HS-5 (cell line): ENCODE measurements around the gene SH3BP4.

Experiments used
- DNase-seq: peaks from one replicate; pipeline ENCODE4 v3.0.0-alpha.2; 2012; ENCODE audit warnings: low read depth

The SH3BP4 gene

DNA sequence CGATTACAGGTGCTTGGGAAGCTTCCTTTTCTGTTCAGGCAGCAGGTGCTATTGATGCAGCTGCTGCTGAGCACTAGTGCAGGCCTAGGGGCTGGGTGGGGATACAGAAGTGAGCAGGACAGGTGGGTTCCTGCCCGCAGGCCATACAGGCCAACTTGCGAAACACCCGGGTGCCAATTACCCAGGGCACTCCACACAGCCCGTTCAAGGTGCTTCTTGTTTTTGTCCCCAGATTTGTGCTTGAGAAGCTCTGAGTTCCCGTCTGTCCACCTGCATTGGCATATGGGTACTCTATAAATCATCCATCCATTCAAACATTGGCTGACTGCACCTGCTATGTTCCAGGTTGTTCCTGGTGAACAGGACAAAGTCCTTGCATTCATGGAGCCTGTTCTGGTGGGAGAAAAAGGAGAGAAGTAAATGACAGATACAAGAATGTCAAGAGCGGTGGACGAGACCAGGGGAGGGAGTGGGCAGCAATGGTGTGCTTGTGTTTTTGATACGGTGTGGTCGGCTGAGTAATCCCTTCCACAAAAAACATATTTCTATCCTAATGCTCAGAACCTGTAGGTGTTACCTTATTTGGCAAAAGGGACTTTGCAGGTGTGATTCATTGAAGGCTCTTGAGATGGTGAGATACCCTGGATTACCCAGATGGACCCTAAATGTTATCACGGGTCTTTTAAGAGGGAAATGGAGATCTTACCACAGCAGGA lies 31.4 kb downstream of the SH3BP4 start:
- DNase-seq = no peak

DNA sequence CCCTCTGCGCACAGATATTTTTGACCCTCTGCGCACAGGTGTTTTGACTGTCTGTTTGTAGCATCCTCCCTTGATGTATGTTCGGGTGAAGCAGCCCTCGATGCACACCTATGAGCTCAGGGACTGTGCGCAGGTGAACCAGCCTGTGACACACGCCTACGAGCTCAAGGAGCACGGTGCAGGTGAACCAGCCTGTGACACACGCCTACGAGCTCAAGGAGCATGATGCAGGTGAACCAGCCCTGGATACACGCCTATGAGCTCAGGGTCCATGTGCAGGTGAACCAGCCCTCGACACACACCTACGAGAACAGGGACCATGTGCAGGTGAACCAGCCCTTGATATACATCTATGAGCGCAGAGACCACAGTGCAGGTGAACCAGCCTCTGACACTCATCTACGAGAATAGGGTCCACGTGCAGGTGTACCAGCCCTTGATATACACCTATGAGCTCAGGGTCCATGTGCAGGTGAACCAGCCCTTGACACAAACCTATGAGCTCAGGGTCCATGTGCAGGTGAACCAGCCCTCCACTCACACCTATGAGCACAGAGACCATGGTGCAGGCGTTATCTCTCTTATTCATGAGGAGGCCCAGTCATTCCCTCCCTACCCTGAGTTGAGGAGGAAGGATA lies 33.9 kb downstream of the SH3BP4 start:
- DNase-seq = no peak

DNA sequence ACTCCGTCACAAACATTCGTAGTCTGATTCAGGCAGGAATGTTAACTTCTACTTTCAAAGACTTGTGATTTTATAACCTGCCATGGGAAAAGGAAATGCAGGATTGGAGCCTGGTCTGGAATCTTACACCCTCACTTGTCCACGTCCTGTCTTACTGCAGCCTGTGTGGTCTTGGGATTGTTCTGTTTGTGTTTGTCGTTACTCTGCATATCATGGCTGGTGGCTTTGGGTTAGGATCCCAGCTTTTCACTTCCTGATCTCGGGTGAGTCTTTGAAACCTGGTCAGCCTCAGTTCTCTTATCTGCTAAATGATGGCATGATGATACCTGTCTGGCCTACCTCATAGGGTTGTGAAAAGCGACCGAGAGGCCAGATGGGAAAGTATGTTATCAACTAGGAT lies 34.6 kb downstream of the SH3BP4 start:
- DNase-seq = no peak

DNA sequence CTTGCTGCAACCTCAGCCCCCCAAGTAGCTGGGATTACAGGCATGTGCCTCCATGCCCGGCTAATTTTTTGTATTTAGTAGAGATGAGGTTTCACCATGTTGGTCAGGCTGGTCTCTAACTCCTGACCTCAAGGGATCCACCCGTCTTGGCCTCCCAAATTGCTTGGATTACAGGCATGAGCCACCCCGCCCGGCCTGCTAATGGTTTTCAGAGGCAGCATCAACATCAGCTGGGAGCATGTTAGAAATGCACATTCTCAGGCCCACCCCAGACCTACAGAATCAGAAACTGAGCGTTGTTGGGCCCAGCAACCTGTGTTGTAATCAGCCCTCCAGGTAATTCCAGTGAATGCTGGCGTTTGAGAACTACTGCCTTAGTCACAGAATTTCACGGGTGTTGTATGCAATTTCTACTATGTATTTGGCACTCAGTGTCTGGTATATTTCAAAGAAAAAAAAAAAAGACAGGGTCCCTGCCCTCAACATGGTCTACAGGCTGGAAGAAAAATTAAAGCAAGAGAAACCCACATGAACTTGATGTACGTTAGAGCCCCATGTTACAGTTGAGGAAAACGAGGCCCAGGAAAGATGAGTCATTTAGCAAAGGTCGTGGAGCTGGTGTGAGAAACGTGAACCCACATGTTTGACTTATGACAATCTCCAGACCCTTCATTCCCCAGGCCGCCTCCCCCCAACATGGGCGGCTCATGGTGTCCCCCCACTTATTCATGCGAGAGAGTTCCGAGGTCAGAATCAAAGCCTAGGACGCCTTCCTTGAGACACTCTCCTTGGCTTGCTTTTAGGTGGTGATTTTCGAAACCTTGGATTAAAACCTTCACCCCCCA lies 35.3 kb downstream of the SH3BP4 start:
- DNase-seq = no peak

DNA sequence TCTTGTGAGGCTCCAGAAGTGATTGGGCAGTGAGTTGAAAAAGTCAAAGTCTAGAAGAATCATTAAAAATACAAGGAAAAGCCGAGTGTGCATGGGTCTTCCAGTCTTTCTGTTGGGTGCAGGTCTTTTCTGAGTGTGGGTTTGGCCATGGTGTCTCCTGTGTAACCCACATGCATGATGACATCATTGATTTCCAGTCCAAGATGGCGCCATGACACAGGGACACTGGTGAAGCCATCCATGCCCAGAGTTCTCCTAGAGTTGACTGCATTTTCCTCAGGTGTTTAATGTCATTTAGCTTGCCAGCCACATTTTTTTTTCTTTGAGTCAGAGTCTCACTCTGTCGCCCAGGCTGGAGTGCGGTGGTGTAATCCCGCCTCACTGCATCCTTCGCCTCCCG lies 35.9 kb downstream of the SH3BP4 start:
- DNase-seq = no peak

DNA sequence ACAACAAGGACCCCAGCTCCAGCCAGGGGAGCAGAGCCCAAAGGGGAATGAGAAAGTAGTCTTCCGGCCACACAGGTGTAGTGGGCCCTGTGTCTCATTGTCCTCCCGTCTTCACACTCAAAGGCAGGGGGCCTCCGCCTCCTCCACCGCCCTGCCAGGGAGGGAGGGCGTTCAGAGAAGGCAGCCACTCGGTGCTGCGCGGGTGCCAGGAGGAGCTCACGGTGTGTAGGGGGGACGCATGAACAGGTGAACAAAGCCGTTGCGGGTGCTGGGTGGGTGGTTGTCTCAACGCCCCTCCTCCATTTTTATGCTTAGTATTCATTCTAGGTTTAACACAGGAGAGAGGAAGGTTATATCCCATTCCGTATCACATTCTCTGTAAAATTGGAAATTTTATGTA lies 36.7 kb downstream of the SH3BP4 start:
- DNase-seq = no peak

DNA sequence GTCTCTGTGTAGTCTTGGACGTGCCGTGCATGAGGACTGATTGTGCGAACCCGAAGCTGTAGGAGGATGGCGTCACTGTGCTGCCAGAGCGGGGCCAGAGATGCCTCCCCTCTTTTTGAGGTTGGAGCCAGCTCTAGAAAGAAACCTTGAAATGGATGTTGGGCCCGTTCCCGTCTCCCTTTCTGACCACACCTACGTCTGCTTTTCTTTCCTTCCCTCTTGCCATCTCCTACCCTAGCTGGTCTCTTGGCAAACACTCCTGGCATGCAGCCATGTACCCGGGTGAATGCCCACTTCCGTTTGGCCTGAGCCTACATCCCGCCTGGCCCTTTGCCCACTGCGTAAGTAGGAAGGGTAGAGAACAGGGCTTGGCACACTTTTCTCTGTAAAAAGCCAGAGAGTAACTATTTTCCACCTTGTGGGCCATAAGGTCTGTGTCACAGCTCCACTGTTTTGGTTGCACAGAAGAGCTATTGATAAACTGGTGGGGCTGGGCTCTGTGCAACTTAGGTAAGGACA lies 37.4 kb downstream of the SH3BP4 start:
- DNase-seq = no peak

DNA sequence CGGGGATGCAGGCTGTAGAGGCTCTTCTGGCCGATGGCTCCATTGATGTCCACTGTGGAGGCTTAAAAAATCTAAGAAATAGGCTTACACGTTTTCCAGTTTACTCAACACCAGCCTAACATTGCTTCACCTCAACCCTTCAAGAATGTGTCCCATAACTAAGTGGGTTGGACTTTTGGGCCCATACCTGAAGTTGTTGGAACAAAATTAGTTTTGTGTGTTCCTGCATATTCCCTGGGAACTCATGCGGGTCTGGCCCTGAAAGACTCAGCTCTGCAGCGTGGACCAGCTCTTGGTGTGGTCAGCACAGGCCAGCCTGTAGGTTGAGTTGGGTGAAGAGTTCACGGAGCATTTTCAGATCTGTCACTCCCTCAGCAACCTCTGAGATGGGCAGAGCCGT lies 38.5 kb downstream of the SH3BP4 start:
- DNase-seq = no peak

DNA sequence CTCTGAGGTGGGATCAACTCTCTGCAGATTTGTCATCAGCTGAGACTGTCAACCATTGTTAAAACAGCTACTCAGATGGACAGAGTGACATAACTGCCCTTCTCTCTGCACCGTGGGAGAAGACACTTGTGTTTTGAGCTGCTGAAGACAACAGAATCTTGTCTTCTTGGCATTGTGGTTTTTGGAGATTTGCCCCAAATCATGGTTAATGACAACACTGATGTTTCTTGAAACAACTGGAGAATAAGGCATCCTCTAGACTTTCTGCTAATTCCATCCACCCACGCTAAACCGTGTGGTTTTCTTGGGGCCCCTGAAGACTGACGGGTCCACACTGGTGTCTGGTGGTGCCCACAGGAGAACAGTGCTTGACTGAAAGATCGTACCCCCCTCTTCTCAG lies 39.5 kb downstream of the SH3BP4 start:
- no peak for DNase-seq

DNA sequence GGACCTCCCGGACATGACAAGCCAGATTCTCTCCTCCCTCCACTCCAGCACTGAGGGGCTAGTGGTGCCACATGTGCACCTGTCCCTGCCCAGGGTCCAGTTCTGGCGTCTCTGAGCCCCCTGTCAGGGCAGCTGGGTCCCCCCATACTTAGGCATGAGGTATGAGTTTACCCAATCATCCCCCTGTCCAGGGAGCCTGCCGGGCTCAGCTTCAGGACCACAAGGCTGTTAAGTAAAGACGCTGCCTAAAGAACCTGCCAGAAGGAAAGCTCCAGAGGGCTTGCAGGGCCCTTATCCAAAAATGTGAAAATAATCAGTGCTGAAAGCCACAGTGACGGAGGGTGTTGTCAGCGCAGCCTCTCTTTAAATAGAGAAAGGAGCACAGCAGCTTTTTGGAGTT lies 40.0 kb downstream of the SH3BP4 start:
- DNase-seq = no peak

DNA sequence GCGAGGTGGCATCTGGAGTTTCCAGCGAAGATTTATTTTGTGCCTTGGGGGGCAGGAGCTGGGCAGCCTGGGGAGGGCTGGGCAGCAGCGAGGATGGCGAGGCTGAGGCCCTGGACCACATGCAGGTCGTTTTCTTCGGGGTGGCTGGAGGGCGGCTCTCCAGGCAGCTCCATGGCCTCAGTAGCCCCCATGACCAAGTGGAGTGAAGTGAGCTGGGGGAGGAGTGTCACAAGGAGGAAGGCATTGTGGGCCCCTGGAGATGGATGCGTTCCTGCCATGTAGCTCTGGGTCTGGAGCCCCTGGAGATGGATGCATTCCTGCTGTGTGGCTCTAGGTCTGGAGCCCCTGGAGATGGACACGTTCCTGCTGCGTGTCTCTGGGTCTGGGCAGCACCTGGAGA lies 40.4 kb downstream of the SH3BP4 start:
- no peak for DNase-seq

DNA sequence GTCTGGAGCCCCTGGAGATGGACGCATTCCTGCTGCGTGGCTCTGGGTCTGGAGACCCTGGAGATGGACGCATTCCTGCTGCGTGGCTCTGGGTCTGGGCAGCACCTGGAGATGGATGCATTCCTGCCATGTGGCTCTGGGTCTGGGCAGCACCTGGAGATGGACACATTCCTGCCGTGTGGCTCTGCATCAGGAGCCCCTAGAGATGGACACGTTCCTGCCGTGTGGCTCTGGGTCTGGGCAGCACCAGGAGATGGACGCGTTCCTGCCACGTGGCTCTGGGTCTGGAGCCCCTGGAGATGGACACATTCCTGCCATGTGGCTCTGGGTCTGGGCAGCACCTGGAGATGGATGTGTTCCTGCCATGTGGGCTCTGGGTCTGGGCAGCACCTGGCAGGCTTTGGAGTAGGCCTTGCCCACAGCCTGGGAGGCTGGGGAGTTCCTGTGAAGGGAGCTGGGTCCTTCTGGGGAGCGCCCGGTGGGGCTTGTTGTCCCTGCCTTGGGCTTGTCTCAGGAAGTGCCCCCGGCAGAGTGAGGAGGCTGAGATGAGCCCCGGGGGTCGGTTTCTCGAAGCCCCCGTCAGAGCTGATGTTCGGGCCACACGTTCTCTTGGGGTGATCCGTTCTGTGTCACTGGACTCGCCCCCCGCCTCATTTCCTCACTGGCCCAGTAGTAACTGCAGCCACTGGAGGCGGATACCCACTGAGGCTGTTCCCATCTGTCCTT lies 41.0 kb downstream of the SH3BP4 start:
- DNase-seq = no peak

DNA sequence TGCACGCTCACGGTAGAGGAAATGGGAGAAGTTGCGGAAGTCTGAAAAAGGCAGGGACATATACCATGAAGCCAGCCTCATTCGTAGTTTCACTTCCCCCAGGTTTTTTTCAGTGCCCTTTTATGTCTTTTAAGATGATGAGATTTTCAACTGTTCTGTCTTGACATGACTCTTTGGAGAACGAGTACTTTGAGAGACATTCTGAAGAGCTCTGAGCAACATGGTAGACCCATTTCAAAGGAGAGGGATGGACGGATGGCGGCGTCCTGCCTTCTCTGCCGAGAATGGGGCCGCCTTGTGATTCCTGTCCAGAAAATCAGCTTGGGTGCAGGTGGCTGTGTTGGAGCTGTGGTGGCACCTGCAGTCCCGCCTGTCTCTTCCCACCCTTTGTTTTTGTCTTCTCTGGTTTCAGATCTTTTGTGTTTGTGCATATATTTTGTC lies 41.7 kb downstream of the SH3BP4 start:
- DNase-seq = no peak

DNA sequence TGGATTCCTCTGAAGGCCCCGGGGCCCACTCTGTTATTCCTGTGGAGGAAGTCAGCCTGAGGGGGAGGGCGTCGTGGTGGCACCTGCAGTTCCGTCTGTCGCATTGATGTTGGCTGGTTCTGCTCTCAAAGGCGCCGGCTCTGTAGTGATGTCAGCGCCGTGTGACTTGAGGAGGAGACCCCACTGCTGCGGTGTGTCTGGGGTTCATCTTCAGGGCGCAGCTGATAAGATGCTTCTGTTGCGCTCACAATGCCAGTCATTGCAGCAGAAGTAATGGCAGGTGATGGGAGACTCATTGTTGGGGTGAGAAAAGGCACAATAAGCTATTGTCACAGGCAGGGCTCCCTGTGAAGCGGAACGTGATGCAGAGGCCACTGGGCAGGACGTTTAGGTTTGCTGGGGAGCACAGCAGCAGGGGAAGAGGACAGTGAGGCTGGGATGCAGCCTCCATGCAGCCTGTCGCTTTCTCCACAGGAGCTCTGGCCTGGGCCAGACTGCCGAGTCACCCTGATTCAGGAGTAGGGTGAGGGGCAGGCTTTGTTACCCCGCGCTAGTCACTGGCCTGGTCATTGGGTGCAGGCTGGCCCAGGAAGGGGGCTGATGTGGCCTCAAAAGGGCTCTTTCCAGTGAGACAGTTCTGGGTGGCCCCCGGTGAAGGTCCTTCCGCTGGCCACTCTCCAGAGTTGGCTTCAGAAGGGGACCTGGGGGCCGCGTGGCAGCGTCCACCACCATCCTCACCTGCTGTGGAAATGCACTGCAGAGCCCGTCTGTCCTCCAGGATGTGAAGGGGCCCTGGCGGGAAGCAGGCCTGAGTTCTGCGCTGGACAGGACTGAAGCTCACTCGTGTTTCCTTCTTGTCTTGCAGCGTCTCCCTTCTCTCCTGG lies 42.9 kb downstream of the SH3BP4 start:
- no peak for DNase-seq

DNA sequence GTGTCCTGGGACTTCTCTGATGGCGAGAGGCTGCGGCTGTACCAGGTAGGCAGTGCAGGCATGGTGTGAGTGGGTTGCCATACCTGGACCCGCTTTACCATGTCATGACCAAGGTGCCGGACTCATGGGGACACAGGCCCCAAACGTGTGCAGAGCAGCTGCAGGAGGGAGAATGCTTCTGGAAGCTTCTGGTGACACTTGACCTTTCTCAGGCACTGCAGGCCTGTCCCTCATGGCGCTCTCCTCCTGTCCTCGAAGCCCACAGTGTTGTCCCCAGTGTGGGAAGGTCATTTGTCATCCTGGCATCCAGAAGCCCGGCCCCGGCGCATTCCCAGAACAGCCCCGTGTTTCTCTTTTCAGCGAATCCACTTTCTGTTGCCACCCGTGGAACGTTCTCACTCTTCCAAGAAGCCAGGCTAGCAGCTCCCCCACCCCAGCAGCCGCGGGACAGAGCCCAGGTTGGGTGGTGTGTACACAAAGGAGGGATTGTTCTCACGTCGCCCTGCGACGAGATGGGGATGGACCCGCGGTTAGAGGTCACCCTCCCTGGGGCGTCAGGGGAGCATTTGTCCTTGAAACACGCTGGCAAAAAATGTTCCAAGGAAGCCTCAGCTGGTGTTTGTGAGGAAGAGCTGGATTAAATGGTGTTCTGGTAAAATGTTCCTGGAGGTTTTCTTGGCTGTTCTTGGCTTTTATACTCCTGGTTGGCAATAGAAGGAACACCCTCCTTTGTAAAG lies 43.7 kb downstream of the SH3BP4 start:
- DNase-seq = no peak

DNA sequence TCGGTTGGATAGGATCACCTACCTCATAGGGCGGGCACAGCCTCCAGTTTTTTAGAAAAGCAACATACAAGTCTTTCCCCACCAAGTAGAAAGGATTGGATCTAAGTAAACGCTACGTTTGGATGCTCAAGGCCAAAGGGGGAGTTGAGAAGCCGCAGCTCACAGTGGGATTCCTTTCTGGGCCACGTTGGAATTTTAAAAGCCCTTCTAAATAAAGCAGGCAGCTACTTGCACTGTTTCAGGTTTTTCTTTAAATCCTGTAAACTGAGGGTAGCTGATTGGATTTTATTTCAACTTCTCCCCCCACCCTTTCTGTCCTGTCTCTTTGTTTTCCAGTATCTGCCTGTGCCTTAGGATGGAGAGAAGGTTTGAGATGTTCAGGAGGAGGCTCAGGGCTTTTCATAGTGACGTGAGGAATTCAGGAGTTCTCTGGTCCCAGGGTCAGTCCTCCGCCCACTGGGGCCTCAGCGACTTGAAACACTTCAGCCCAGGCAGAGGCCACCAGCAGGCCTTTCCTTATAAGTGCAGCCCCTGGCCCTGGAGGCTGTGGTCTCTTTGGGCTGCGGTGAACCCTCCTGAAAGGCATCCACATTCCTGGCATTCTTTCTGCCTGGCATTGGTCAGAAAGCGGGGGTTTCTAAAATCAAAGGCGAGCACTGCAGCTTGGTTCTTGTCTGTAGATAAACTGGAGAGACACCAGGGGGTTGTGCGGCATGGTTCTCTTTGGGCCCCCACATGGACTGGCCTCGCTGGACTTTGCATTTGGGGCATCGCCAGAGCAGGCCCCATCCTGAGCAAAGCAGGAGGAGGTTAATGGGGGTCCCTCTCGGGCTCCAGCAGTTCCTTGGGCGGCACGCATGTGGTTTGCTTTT lies 44.5 kb downstream of the SH3BP4 start:
- peak; percentile 37 for DNase-seq

DNA sequence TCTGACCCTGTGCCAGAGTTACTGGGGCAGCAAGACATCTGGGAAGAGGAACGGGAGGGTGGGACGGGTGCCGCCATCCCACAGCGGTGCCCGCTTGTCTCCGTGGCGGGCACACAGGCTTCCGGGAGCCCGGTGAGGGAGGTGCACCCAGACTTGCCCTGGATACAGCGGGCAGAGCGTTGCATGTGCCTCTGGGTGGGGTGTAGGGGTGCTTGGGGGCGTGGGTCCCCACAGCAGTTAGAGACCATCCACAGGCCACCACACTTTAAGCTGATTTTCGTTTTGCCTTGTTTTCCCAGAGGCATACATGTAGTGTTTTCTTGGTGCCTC lies 45.1 kb downstream of the SH3BP4 start:
- no peak for DNase-seq

DNA sequence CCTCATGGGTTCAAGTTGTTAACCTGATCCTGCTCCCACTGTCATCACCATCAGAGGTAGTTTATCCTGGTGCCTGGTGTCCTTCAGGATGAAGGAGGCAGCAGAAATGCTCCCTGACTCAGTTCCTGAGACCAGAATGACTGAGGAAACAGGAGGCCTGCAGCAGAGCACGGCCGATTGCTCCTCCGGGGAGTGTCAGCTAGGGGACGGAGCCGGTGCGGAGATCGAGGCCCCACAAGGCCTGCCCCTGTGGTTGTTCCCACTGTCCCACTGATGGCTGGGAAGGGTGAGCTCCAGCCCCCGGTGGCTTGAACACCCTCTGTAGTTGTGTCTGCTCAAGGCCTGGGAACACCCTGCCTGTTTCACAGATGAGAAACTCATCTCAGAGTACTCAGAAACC lies 45.6 kb downstream of the SH3BP4 start:
- DNase-seq = no peak

DNA sequence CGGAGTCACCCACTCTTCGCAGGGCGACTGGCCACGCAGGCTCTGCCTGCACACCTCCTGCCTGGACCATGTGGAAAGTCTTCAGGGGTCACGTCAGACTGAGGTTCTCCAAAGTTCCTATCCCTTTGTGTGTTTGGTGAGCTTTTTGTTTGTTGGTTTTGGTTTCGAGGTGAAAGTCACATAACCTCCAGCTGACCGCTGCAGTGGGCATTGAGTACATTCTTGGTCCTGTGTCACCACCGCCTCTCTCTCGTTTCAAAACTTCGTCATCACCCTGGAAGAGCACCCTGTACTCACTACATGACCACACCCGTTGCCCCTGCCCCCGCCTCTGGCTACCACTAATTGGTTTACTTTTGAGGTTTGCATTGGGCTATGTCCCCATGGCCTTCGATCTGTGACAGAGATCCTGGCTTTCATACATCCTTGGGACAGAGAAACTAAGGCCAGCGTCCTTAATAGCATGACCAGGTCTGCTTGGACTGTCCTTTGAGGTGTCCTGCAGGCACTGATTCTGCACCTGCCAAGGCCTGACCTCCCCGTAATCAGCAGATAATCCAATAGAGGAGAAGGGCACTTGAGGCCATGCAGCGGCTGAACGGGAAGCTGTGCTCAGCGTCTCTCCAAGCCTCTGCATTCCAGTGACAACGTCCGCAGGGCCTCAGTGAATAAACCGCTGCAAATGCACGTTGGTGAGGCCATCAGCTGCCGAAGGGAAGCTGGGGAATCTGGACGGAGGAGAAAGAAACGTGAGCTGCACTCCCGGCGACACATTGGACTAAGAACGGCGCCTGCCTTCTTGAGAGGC lies 46.8 kb downstream of the SH3BP4 start:
- DNase-seq = no peak
